ENCODE results near the gene RRAD.
"Not testable (repeated sequence)": the region's sequence is repeated elsewhere in the genome, so short reads cannot be mapped to it uniquely, and the experiment has no call there.

Gene RRAD, protein sequence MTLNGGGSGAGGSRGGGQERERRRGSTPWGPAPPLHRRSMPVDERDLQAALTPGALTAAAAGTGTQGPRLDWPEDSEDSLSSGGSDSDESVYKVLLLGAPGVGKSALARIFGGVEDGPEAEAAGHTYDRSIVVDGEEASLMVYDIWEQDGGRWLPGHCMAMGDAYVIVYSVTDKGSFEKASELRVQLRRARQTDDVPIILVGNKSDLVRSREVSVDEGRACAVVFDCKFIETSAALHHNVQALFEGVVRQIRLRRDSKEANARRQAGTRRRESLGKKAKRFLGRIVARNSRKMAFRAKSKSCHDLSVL

DNA sequence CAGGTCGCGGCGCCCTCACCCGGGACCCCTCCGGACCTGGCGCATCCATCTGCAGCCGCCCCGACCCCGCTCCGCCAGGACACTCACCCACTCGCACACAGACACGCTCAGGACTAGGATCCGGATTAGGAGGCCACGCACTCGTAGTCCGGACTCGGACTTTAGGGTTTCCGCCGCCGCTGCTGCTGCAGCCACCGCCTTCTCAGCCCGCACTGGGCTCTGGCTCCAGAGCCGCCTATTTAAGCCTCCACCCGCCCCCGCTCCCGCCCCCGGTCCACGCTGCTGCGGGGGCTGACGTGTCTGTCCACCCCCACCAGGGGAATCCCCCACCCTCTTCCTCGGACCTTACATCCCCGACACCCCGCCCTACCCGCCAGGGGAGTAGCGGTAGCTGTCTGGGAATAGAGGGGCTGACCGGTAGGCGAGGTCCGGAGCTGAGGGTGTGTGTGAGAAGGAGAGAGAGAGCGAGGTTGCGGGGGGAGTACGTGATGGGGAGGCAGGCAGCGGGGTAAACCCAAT is at the start of gene RRAD:
Gene RRAD (minus strand): TSS at position 214 of the 519 bp plus-strand sequence. CDS start 356 bp downstream, outside the sequence.
- Mint-ChIP-seq H3K27me3 (ENCODE audit: low read depth) (peaks cover 63% of the 10 kb centered on the region), H3K27ac (no peak within 1 kb of the TSS), H3K36me3 (ENCODE audit: low read depth) (no peaks in the 10 kb centered on the region), H3K4me3 (peak within 1 kb of the TSS; percentile 77 to 85 (median 82)), H3K4me1 (peaks cover 30% of the 10 kb centered on the region), H3K9me3 (no peaks in the 10 kb centered on the region)
- TF ChIP-seq, protein P1, sequence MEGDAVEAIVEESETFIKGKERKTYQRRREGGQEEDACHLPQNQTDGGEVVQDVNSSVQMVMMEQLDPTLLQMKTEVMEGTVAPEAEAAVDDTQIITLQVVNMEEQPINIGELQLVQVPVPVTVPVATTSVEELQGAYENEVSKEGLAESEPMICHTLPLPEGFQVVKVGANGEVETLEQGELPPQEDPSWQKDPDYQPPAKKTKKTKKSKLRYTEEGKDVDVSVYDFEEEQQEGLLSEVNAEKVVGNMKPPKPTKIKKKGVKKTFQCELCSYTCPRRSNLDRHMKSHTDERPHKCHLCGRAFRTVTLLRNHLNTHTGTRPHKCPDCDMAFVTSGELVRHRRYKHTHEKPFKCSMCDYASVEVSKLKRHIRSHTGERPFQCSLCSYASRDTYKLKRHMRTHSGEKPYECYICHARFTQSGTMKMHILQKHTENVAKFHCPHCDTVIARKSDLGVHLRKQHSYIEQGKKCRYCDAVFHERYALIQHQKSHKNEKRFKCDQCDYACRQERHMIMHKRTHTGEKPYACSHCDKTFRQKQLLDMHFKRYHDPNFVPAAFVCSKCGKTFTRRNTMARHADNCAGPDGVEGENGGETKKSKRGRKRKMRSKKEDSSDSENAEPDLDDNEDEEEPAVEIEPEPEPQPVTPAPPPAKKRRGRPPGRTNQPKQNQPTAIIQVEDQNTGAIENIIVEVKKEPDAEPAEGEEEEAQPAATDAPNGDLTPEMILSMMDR (IDR thresholded peaks at IDR 0.05; ENCODE audit: unreplicated experiment in 3 of 3), result no peak

DNA sequence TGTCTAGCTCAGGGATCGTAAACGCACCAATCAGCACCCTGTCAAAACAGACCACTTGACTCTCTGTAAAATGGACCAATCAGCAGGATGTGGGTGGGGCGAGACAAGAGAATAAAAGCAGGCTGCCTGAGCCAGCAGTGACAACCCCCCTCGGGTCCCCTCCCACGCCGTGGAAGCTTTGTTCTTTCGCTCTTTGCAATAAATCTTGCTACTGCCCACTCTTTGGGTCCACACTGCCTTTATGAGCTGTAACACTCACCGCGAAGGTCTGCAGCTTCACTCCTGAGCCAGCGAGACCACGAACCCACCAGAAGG is 49.6 kb upstream of the RRAD start:
- H3K4me3 Mint-ChIP-seq; H3K36me3 Mint-ChIP-seq (ENCODE audit: low read depth); H3K9me3 Mint-ChIP-seq; H3K27me3 Mint-ChIP-seq (ENCODE audit: low read depth): not testable (repeated sequence)
- Mint-ChIP-seq H3K27ac (peak overlapping the region in 1 of 3 experiments; percentile 21), H3K4me1 (peaks cover 13% of the 10 kb centered on the region)

DNA sequence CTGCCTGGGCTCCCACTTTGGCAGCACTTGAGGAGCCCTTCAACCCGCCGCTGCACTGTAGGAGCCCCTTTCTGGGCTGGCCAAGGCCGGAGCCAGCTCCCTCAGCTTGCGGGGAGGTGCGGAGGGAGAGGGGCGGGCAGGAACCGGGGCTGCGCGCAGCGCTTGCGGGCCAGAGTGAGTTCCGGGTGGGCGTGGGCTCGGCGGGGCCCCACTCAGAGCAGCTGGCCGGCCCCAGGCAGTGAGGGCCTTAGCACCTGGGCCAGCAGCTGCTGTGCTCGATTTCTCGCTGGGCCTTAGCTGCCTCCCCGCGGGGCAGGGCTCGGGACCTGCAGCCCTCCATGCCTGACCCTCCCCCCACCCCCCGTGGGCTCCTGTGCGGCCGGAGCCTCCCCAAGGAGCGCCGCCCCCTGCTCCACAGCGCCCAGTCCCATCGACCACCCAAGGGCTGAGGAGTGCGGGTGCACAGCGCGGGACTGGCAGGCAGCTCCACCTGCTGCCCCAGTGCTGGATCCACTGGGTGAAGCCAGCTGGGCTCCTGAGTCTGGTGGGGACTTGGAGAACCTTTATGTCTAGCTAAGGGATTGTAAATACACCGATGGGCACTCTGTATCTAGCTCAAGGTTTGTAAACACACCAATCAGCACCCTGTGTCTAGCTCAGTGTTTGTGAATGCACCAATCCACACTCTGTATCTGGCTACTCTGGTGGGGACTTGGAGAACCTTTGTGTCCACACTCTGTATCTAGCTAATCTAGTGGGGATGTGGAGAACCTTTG is 49.0 kb upstream of the RRAD start:
- H3K4me3 Mint-ChIP-seq; H3K36me3 Mint-ChIP-seq (ENCODE audit: low read depth); H3K9me3 Mint-ChIP-seq; H3K27me3 Mint-ChIP-seq (ENCODE audit: low read depth): not testable (repeated sequence)
- Mint-ChIP-seq H3K4me1 (peaks cover 13% of the 10 kb centered on the region), H3K27ac (peak overlapping the region in 1 of 3 experiments; percentile 21)

DNA sequence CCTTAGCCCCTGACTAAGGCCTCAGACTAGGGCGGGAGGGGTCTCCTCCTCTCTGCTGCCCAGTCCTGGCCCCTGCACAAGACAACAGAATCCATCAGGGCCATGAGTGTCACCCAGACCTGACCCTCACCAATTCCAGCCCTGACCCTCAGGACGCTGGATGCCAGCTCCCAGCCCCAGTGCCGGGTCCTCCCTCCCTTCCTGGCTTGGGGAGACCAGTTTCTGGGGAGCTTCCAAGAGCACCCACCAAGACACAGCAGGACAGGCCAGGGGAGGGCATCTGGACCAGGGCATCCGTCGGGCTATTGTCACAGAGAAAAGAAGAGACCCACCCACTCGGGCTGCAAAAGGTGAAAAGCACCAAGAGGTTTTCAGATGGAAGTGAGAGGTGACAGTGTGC is 48.4 kb upstream of the RRAD start:
- TF ChIP-seq, protein P1 (IDR thresholded peaks at IDR 0.05; ENCODE audit: unreplicated experiment in 3 of 3), result no peak
- Mint-ChIP-seq H3K9me3 (no peaks in the 10 kb centered on the region), H3K27ac (no peak overlapping the region), H3K36me3 (ENCODE audit: low read depth) (no peaks in the 10 kb centered on the region), H3K4me3 (no peak overlapping the region), H3K4me1 (peaks cover 13% of the 10 kb centered on the region), H3K27me3 (ENCODE audit: low read depth) (peaks cover 8% of the 10 kb centered on the region)

DNA sequence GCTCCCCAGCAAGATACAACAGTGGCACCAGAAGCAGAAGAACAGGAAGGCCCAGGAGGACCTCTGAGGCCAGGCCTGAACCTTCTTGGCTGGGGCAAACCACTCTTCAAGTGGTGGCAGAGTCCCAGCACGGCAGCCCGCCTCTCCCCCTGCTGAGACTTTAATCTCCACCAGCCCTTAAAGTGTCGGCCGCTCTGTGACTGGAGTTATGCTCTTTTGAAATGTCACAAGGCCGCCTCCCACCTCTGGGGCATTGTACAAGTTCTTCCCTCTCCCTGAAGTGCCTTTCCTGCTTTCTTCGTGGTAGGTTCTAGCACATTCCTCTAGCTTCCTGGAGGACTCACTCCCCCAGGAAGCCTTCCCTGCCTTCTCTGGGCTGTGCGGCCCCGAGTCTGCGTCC is 47.6 kb upstream of the RRAD start:
- Mint-ChIP-seq H3K9me3 (no peaks in the 10 kb centered on the region), H3K27me3 (ENCODE audit: low read depth) (peaks cover 8% of the 10 kb centered on the region), H3K36me3 (ENCODE audit: low read depth) (no peaks in the 10 kb centered on the region), H3K27ac (no peak overlapping the region), H3K4me1 (peaks cover 13% of the 10 kb centered on the region), H3K4me3 (no peak overlapping the region)
- TF ChIP-seq, protein P1 (IDR thresholded peaks at IDR 0.05; ENCODE audit: unreplicated experiment in 3 of 3), result no peak

DNA sequence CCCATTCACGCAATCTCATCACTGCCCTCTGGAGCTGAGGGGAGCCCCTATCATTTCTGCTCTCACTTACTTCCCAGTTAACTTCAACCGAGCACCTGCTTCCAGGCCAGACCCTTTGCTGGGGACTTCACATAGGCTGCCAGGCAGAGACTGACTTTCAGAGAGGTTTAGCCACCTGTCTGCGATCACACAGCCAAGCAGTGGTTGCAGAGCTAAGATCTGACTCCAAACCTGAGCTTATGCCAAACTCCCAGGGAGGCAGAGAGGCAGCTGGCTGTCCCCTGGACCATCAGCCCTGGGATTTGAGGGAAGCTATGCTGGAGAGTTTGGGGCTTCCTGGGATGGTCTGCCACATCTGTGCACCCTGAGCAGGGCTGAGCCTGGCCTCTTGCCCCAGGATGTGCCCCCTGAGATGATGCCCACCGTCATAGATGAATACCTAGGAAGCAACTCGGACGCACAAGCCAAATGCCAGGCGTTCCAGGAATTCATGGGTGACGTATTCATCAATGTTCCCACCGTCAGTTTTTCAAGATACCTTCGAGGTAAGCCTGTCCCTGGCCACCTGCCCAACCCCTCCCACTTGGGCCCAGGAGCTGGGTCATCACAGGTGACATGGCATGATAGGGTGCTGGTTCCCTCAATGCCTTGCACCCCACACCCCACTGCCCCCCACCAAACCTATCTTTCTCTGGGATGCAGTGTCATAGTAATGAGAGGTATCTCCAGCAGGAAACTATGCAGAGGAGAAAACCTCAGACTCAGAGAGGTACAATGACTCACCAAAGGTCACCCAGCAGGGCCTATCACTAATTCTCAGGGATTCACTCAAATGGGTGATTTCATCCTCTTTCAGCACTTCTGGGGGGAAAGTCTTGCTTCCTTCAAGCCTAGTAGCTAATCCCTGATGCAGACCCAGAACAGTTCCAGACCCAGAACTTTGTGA is 45.7 kb upstream of the RRAD start:
- H3K36me3 Mint-ChIP-seq (ENCODE audit: low read depth), result no peaks in the 10 kb centered on the region
- H3K9me3 Mint-ChIP-seq, result no peaks in the 10 kb centered on the region
- no peak overlapping the region for H3K27ac Mint-ChIP-seq
- peaks cover 4% of the 10 kb centered on the region for H3K27me3 Mint-ChIP-seq (ENCODE audit: low read depth)
- TF ChIP-seq, protein P1 (IDR thresholded peaks at IDR 0.05; ENCODE audit: unreplicated experiment in 3 of 3), result no peak
- H3K4me3 Mint-ChIP-seq, result no peak overlapping the region
- peaks cover 5% of the 10 kb centered on the region for H3K4me1 Mint-ChIP-seq
